EL (cell line): Measurements from ENCODE around the gene H3-3A.

Source experiments
- DNase-seq: peaks from one replicate; pipeline ENCODE4 v3.0.0-alpha.2; 2016

H3-3A gene

GRCh38 chr1:226054519-226055327 lies 7.8 kb upstream of the H3-3A start:
- no peak for DNase-seq

- DNase-seq, result no peak
These were observed 2.8 kb upstream of the H3-3A start for GRCh38 chr1:226059709-226060108.

- no peak for DNase-seq
These were observed 2.1 kb upstream of the H3-3A start for GRCh38 chr1:226060427-226060826.

GRCh38 chr1:226061068-226061840 lies 1.3 kb upstream of the H3-3A start:
- DNase-seq, result no peak

GRCh38 chr1:226061841-226062557 lies 517 bp upstream of the H3-3A start:
- peak; percentile 84 for DNase-seq

- peak; percentile 45 for DNase-seq
These were observed 884 bp downstream of the H3-3A start for GRCh38 chr1:226063224-226063976.

GRCh38 chr1:226063977-226064815 lies 1.7 kb downstream of the H3-3A start:
- peak; percentile 21 for DNase-seq

- DNase-seq, result peak; percentile 62
These were observed 2.3 kb downstream of the H3-3A start for GRCh38 chr1:226064816-226065248.

- DNase-seq, result no peak
These were observed 4.0 kb downstream of the H3-3A start for GRCh38 chr1:226066415-226067078.

GRCh38 chr1:226069811-226070489 lies 7.4 kb downstream of the H3-3A start:
- DNase-seq, result no peak

GRCh38 chr1:226072347-226072746 lies 9.8 kb downstream of the H3-3A start:
- DNase-seq, result no peak

- DNase-seq, result no peak
These were observed 10.9 kb downstream of the H3-3A start for GRCh38 chr1:226073184-226073950.

- DNase-seq, result no peak
These were observed 11.5 kb downstream of the H3-3A start for GRCh38 chr1:226074046-226074445.

- no peak for DNase-seq
These were observed 13.9 kb downstream of the H3-3A start for GRCh38 chr1:226076378-226076777.

- DNase-seq, result no peak
These were observed 15.9 kb downstream of the H3-3A start for GRCh38 chr1:226078374-226078773.

- DNase-seq, result no peak
These were observed 20.0 kb downstream of the H3-3A start for GRCh38 chr1:226082587-226082917.

- DNase-seq, result peak; percentile 63
These were observed 20.4 kb downstream of the H3-3A start for GRCh38 chr1:226082959-226083301.

- peak; percentile 85 for DNase-seq
These were observed 21.0 kb downstream of the H3-3A start for GRCh38 chr1:226083302-226084101.

- no peak for DNase-seq
These were observed 23.3 kb downstream of the H3-3A start for GRCh38 chr1:226085675-226086285.
